Rectal smooth muscle tissue (tissue), 1 donor: ENCODE measurements around the gene BAG5.

ENCODE experiments used
- H3K27ac ChIP-seq: one replicate; pipeline ENCODE4 v1.7.0; 2013; ENCODE audit warnings: low read depth, low read length, inconsistent platforms
- H3K27me3 ChIP-seq: one replicate; pipeline ENCODE4 v1.7.0; 2013; ENCODE audit warnings: low read length; ENCODE audit not compliant: control insufficient read depth, insufficient read depth
- H3K36me3 ChIP-seq: one replicate; pipeline ENCODE4 v1.7.0; 2013; ENCODE audit warnings: low read length; ENCODE audit not compliant: control insufficient read depth, insufficient read depth
- H3K4me1 ChIP-seq: one replicate; pipeline ENCODE4 v1.7.0; 2013; ENCODE audit warnings: low read length; ENCODE audit not compliant: control insufficient read depth, insufficient read depth
- H3K4me3 ChIP-seq: one replicate; pipeline ENCODE4 v1.7.0; 2013; ENCODE audit warnings: low read length
- H3K9ac ChIP-seq: one replicate; pipeline ENCODE4 v1.7.0; 2013; ENCODE audit warnings: low read length

BAG5 gene

GRCh38 chr14:103509864-103510723, 52.4 kb downstream of the BAG5 start:
- H3K9ac ChIP-seq = no peak overlapping the region
- peaks cover 18% of the 10 kb centered on the region for H3K4me1 ChIP-seq
- H3K36me3 ChIP-seq = peaks cover 11% of the 10 kb centered on the region
- no peak overlapping the region for H3K4me3 ChIP-seq
- H3K27me3 ChIP-seq = no peaks in the 10 kb centered on the region
- no peak overlapping the region for H3K27ac ChIP-seq

- H3K27ac ChIP-seq = no peak overlapping the region
- H3K9ac ChIP-seq = no peak overlapping the region
- H3K27me3 ChIP-seq = no peaks in the 10 kb centered on the region
- H3K4me3 ChIP-seq = no peak overlapping the region
- H3K36me3 ChIP-seq = peaks cover 14% of the 10 kb centered on the region
- peaks cover 15% of the 10 kb centered on the region for H3K4me1 ChIP-seq
Observed at GRCh38 chr14:103508521-103509329, 53.7 kb downstream of the BAG5 start.

DNA sequence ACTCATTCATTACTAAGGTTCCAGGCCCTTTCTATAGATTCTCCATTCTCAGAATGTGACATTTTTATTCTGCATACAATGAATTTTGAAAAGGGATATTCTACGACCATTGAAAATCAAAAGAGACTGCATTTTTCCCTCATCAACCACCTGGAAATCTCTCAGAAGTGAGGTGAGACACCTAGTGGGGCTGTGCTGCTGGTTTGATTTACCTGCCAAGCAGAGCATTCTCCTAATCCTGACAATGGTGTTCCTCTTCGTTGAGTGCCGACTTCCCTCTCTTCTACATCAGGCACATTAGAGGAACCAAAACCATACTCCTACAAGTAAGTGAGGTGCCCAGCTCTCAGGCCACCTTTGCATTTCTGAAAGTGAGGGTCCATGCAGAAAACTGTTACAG, 54.7 kb downstream of the BAG5 start:
- Histone ChIP-seq H3K27me3 (no peaks in the 10 kb centered on the region), H3K4me3 (no peak overlapping the region), H3K4me1 (peaks cover 5% of the 10 kb centered on the region), H3K36me3 (peaks cover 20% of the 10 kb centered on the region), H3K27ac (no peak overlapping the region), H3K9ac (no peak overlapping the region)
